OCI-LY7 (cell line): ENCODE data around the gene AFTPH.

Source experiments
- EZH2phosphoT487 ChIP-seq: fragments of 200-600 bp; sonication (generic); IDR thresholded peaks from 2 replicates; pipeline ENCODE4 v1.6.1; 2018; ENCODE audit warnings: low read depth, borderline replicate concordance, mild to moderate bottlenecking, mixed run types, antibody characterized with exemption, low read length, moderate library complexity, mixed read lengths
- TF ChIP-seq, protein P1 (sequence below): fragments of 200-600 bp; sonication (generic); conservative IDR thresholded peaks from 2 replicates; pipeline ENCODE4 v1.5.1; 2014; ENCODE audit warnings: mild to moderate bottlenecking, antibody characterized with exemption, low read length, moderate library complexity, mixed read lengths

DNA sequence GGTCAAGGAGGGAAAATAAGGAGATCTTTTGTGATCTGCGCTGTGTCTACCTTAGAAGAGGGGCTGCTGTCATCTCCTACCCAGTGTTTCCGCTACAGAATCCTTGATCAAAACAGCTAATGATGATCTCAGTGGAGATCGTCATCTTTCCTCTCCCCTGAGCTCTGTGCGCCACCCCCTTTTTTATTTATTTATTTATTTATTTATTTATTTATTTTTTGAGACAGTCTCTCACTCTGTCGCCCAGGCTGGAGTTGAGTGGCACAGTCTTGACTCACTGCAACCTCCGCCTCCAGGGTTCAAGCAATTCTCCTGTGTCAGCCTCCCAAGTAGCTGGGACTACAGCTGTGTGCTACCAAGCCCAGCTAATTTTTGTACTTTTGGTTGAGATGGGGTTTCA lies 74.1 kb downstream of the AFTPH start:
- TF ChIP-seq, protein P1, sequence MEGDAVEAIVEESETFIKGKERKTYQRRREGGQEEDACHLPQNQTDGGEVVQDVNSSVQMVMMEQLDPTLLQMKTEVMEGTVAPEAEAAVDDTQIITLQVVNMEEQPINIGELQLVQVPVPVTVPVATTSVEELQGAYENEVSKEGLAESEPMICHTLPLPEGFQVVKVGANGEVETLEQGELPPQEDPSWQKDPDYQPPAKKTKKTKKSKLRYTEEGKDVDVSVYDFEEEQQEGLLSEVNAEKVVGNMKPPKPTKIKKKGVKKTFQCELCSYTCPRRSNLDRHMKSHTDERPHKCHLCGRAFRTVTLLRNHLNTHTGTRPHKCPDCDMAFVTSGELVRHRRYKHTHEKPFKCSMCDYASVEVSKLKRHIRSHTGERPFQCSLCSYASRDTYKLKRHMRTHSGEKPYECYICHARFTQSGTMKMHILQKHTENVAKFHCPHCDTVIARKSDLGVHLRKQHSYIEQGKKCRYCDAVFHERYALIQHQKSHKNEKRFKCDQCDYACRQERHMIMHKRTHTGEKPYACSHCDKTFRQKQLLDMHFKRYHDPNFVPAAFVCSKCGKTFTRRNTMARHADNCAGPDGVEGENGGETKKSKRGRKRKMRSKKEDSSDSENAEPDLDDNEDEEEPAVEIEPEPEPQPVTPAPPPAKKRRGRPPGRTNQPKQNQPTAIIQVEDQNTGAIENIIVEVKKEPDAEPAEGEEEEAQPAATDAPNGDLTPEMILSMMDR: no peak
- no peak for TF ChIP-seq EZH2phosphoT487
